ENCODE results near the gene DIAPH2.

DIAPH2 gene

DNA sequence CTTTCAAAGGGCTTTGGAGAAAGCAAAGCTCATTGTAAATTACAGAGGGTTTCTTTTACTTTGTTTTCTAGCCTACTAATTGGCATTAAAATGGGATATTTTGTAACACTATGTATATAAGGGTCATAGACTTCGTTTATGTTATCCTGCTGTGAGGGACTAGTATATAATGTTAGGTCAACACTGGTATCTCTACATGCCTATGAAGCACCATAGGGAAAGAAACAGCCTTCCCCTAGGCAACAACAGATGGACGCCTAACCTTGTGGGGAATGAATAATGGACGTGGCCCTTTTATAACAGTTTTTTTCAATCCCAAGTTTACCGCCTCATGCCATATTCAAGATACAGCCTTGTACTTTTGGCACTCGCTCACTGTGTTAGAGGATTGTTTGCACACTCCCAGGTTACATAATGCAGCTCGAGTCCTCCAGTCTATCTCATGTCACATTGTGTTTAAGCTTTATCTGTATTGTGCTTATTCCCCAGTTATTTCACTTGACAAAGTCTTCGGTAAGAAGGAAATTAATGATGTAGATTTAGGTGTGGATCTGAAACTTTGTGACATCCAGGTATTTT is 910.1 kb downstream of the DIAPH2 start:
- no peak for DNase-seq (ENCODE audit: low spot score)

GRCh38 chrX:97597954-97598353 is 913.3 kb downstream of the DIAPH2 start:
- no peak for DNase-seq (ENCODE audit: low spot score)

DNA sequence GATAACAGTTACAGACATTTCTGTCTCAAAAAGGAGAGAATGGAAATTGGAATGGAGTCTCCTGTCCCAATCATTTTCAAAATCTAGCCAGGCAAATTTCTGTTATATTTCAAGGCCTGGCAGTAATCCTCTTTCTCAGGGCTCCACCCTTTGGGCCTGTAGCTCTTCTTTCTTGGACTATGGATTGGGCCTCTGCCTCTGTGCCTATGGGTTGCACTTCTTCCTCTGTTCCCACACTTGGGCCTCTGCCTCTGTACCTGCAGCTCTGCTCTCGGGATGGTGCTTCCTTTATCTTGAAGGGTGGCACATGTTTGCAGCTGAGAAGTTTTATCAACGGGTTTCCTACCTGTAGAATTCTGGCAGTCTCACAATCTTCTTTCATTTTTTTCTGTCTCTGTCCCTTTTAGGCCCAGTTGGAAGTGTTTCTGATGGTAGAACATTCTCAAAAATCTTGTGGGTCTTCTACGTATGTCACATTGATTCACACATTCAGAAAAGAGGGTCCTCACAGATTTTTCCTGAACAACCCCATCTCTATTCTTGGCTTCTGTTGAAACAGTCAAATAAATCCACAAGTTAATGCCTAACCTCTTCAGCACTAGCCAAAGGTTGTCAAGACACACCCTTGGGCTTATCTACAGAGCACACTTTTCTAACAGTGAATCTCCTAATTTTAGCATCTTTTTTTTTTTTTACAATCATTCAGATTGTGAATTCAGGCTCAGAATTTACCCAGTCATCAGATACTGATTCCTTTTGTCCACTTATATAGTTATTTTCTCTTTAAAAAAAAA is 918.0 kb downstream of the DIAPH2 start:
- no peak for DNase-seq (ENCODE audit: low spot score)

GRCh38 chrX:97605271-97605670 is 920.6 kb downstream of the DIAPH2 start:
- no peak for DNase-seq (ENCODE audit: low spot score)

- DNase-seq (ENCODE audit: low spot score), result no peak
These were observed 924.7 kb downstream of the DIAPH2 start for GRCh38 chrX:97609357-97609756.

- DNase-seq (ENCODE audit: low spot score), result no peak
These were observed 925.3 kb downstream of the DIAPH2 start for GRCh38 chrX:97609938-97610337.

GRCh38 chrX:97616883-97617530 is 932.4 kb downstream of the DIAPH2 start:
- no peak for DNase-seq (ENCODE audit: low spot score)

DNA sequence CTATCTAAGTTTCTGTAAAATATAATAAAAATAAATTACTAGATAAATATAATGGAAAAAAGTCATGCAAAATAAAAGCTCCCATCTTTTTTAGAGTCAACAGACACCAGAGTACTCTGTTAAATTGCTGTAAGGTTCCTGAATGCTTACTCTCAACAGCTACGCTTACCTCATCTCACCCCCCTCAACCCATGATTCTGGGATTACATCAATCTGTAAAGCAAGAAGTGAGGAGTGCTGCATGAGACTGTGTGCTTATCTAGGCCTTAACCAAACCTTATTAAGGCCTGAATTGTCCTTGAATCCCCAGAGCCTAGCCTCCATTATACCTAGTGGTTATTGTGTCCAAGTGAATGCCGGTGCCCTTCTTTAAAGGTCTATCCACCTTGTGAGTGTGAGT is 934.9 kb downstream of the DIAPH2 start:
- no peak for DNase-seq (ENCODE audit: low spot score)

- no peak for DNase-seq (ENCODE audit: low spot score)
These were observed 937.5 kb downstream of the DIAPH2 start for GRCh38 chrX:97622111-97622510.

DNA sequence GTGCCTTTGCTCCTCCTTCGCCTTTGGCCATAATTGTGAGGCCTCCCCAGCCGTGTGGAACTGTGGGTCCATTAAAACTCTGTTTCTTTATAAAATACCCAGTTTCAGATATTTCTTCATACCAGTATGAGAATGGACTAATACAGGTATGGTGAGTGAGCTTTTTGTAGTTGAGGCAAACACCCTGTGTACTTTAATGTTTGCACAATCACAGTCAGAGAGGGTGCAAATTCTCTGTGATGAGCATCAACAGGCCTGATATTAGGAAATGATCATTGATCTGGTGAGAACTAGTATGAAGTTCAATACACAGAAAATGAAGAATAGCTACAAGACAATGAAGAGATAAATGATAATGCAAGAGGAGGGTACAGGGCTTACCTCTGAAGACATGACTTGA is 943.7 kb downstream of the DIAPH2 start:
- no peak for DNase-seq (ENCODE audit: low spot score)

DNA sequence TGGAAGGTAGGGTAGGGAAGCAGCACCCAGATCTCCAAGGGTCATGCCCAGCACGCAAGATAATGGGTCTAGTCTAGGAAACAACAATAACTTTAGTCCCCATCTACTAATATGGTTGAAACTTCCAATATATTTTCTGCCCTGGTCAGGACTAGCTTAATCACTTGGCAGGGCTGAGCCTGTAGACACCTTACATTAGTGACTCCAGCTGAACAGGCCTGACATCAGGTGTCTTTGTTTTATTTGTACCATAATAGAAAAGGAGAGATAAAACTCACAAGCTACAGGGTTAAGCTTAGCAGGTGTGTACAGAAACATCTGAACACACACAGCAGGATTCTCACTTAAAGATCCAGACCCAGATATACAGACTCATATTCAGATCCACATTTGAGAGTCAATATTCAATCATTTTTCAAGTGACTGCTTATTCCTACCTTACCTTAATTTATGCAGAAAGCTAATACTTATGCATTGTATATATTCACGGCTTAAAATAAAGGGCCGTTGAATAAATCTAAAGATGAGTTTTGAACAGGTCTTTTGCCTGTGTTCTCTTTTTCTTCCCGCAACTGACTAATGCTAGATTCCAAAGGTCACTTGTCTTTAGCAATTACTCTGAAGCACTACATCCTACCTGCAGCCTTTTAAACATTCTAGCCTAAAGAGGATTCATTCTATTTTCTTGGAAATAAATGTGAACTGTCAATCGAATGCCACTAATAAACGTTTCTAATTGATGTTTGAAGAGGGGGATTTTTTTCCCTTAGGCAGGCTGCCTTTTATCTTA is 944.4 kb downstream of the DIAPH2 start:
- no peak for DNase-seq (ENCODE audit: low spot score)

DNA sequence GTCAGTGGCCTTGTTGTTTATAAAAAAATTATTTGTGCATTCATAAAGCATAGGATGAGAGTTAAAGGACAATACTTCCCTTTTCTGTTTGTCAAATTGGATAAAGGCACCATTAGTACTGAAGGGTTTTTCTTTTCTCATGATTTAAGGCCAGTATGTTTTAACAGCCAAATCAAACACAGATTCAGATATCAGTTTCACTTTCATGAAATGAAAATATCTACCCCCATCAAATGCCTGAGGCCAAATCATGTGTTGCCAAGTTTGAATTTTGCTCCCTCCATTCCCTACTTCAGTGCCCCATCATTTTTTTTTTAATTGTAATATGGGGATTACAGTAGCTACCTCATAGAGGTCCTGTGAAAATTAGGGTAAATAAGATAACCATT is 944.9 kb downstream of the DIAPH2 start:
- no peak for DNase-seq (ENCODE audit: low spot score)

GRCh38 chrX:97633798-97634197 is 949.2 kb downstream of the DIAPH2 start:
- no peak for DNase-seq (ENCODE audit: low spot score)

GRCh38 chrX:97636473-97637140 is 952.0 kb downstream of the DIAPH2 start:
- no peak for DNase-seq (ENCODE audit: low spot score)

GRCh38 chrX:97637289-97637688 is 952.6 kb downstream of the DIAPH2 start:
- no peak for DNase-seq (ENCODE audit: low spot score)

DNA sequence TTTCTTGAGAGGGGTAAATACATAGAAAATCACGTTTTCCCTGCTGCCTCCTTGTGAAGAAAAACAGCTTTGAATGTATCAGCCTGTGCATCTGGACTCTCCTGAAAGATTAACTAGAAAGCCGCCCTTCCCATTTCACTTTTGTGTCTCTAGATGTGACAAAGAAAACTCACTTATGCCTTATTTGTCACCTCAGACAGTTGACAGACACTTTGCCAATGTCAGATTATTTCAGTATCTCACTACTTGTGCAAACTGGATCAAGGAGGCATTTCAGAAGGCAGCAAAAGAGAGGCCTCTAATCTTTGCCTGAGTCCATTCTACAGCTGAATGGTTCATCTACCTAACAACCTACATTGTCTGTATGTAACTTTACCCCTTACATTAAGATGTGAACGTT is 954.0 kb downstream of the DIAPH2 start:
- no peak for DNase-seq (ENCODE audit: low spot score)

DNA sequence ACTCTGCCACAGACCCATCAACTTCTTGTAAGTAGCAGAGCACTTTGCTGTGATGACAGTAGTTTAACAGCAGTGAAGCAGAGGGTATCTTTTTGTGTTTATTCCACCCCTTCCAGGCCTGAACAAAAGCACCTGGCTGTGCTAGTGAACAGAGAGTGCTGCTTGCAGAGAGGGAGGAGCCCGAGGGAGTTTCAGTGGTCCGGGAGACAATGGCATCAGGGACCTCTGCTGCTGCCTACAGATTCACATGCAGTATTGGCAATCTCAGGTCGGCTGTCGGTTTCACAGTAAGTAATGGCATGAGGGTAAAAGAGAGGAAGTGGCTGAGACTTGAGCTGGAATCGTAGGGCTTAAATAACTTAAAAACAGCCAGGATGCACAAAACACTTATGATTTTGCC is 954.9 kb downstream of the DIAPH2 start:
- peak; percentile 76 for DNase-seq (ENCODE audit: low spot score)

All from ecto neural progenitor cell (in vitro differentiated cells).